Astrocyte (in vitro differentiated cells and primary cell): ENCODE data around the gene GMPPB.

Experiments
- EZH2 ChIP-seq: IDR thresholded peaks from 2 replicates; pipeline ENCODE4 v1.6.1; 2012; ENCODE audit warnings: mild to moderate bottlenecking, low read length, inconsistent platforms; ENCODE audit not compliant: insufficient read depth
- TF ChIP-seq, protein P1 (sequence below): IDR thresholded peaks from 2 replicates; pipeline ENCODE4 v1.5.1; 2011; ENCODE audit warnings: low read depth, mild to moderate bottlenecking, inconsistent platforms, low read length, moderate library complexity; ENCODE audit not compliant: insufficient read depth

DNA sequence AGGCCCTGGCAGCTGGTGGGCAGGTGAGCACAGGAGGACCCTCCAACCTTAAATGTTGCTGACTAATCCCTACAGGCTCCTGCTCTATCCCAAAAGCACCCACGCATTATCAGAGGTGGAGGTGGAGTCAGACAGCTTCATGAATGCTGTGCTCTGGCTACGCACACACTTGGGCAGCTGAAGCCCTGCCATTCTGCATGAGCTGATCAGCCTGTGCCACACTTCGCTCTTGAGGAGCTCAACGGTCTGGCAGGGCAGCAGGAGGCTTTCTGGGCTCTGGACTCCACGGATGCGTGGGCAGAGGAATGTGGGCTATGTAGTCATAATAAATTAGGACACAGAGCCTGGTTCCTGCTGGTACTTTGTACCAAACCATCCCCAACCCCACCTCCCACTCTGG, 40.6 kb downstream of the GMPPB start:
- TF ChIP-seq, protein P1, sequence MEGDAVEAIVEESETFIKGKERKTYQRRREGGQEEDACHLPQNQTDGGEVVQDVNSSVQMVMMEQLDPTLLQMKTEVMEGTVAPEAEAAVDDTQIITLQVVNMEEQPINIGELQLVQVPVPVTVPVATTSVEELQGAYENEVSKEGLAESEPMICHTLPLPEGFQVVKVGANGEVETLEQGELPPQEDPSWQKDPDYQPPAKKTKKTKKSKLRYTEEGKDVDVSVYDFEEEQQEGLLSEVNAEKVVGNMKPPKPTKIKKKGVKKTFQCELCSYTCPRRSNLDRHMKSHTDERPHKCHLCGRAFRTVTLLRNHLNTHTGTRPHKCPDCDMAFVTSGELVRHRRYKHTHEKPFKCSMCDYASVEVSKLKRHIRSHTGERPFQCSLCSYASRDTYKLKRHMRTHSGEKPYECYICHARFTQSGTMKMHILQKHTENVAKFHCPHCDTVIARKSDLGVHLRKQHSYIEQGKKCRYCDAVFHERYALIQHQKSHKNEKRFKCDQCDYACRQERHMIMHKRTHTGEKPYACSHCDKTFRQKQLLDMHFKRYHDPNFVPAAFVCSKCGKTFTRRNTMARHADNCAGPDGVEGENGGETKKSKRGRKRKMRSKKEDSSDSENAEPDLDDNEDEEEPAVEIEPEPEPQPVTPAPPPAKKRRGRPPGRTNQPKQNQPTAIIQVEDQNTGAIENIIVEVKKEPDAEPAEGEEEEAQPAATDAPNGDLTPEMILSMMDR: no peak
- TF ChIP-seq EZH2: no peak
